HG03159 (cell line): ENCODE results near the gene ZNF326.
"Not testable (repeated sequence)": the region's sequence is repeated elsewhere in the genome, so short reads cannot be mapped to it uniquely, and the experiment has no call there.

Experiments used
- ATAC-seq: cut with Tn5 transposase; IDR thresholded peaks from one replicate; pipeline ENCODE4 v1.9.1; 2021; ENCODE audit warnings: mild to moderate bottlenecking, moderate library complexity; ENCODE audit not compliant: unreplicated experiment

ZNF326 gene

GRCh38 chr1:89996450-89997110, 1.7 kb downstream of the ZNF326 start:
- ATAC-seq = no peak

GRCh38 chr1:89997152-89997551, 2.2 kb downstream of the ZNF326 start:
- ATAC-seq = not testable (repeated sequence)

GRCh38 chr1:89998306-89998705, 3.4 kb downstream of the ZNF326 start:
- ATAC-seq = no peak

GRCh38 chr1:89999208-89999607, 4.3 kb downstream of the ZNF326 start:
- no peak for ATAC-seq

- no peak for ATAC-seq
These were observed 4.7 kb downstream of the ZNF326 start for GRCh38 chr1:89999628-90000027.

- ATAC-seq = no peak
These were observed 6.2 kb downstream of the ZNF326 start for GRCh38 chr1:90000934-90001676.

GRCh38 chr1:90007979-90008404, 13.1 kb downstream of the ZNF326 start:
- ATAC-seq = no peak

GRCh38 chr1:90012300-90012699, 17.4 kb downstream of the ZNF326 start:
- no peak for ATAC-seq

- no peak for ATAC-seq
These were observed 28.8 kb downstream of the ZNF326 start for GRCh38 chr1:90023691-90024090.

- no peak for ATAC-seq
These were observed 32.4 kb downstream of the ZNF326 start for GRCh38 chr1:90027281-90027680.

- no peak for ATAC-seq
These were observed 44.7 kb downstream of the ZNF326 start for GRCh38 chr1:90039652-90040051.

GRCh38 chr1:90043586-90043985, 48.7 kb downstream of the ZNF326 start:
- no peak for ATAC-seq

- no peak for ATAC-seq
These were observed 49.4 kb downstream of the ZNF326 start for GRCh38 chr1:90044346-90044745.

- ATAC-seq = peak; percentile 45
These were observed 51.1 kb downstream of the ZNF326 start for GRCh38 chr1:90045853-90046563.

- ATAC-seq = no peak
These were observed 51.7 kb downstream of the ZNF326 start for GRCh38 chr1:90046635-90047034.

- ATAC-seq = no peak
These were observed 53.1 kb downstream of the ZNF326 start for GRCh38 chr1:90048043-90048442.

GRCh38 chr1:90062700-90063643, 68.1 kb downstream of the ZNF326 start:
- not testable (repeated sequence) for ATAC-seq

GRCh38 chr1:90064109-90064508, 69.2 kb downstream of the ZNF326 start:
- not testable (repeated sequence) for ATAC-seq

GRCh38 chr1:90067194-90067931, 72.5 kb downstream of the ZNF326 start:
- no peak for ATAC-seq
